SK-N-SH (cell line): ENCODE results near the gene PDZRN4. TPM values are rescaled to one million over a fixed set of nuclear protein-coding genes. Genes with fewer than 3 reads are reported as not detected.
"Not testable (repeated sequence)": the region's sequence is repeated elsewhere in the genome, so short reads cannot be mapped to it uniquely, and the experiment has no call there.

Experiments
- CTCF ChIA-PET: fragments of 300-600, 350-600 bp; formaldehyde crosslinking; extraction: SDS; loops from one replicate; lab custom pipeline; 2021; lab: Yijun Ruan, JAX
- POLR2A ChIA-PET: fragments of 350-600 bp; sonication (Branson Sonifier 250); formaldehyde crosslinking; extraction: SDS; loops from one replicate; lab custom pipeline; 2020; ENCODE audit warnings: antibody characterized with exemption, inconsistent platforms; lab: Yijun Ruan, JAX
- DNase-seq: peaks from one replicate; pipeline ENCODE4 v3.0.0; 2012
- H2AFZ ChIP-seq: fragments of 200-600 bp; sonication (generic); 2 replicates; pipeline ENCODE4 v1.8.1; 2016; ENCODE audit warnings: antibody characterized with exemption, mild to moderate bottlenecking, low read depth
- H3F3A ChIP-seq: fragments of 200-600 bp; sonication (generic); replicated peaks from 2 replicates; pipeline ENCODE3; 2016; ENCODE audit warnings: antibody characterized with exemption, mild to moderate bottlenecking; ENCODE audit not compliant: insufficient read depth
- H3K27ac ChIP-seq, 2 experiments: fragments of 200-500 bp in 1 of 2; fragments of 200-600 bp in 1 of 2; sonication (Bioruptor generic) in 1 of 2; sonication (generic), shearing (Covaris generic) in 1 of 2; 2 replicates each; pipeline versions ENCODE4 v1.5.1 to v1.6.1; 2014 to 2016; ENCODE audit warnings: low read depth in 2 of 2, inconsistent platforms in 1 of 2, low read length in 1 of 2, mild to moderate bottlenecking in 1 of 2, mixed read lengths in 1 of 2
- H3K27me3 ChIP-seq: fragments of 200-600 bp; sonication (generic), shearing (Covaris generic); 2 replicates; pipeline ENCODE4 v1.6.1; 2016; ENCODE audit warnings: mixed run types; ENCODE audit not compliant: insufficient read depth
- H3K36me3 ChIP-seq, 2 experiments: fragments of 200-500 bp in 1 of 2; fragments of 200-600 bp in 1 of 2; sonication (Bioruptor generic) in 1 of 2; sonication (generic) in 1 of 2; replicated peaks in 1 of 2; 2 replicates each; pipeline versions ENCODE3 to v1.5.1; 2014 to 2016; ENCODE audit warnings: low read length in 1 of 2, mild to moderate bottlenecking in 1 of 2; ENCODE audit not compliant: insufficient read depth in 2 of 2, control insufficient read depth in 1 of 2
- H3K4me1 ChIP-seq, 2 experiments: fragments of 200-500 bp in 1 of 2; fragments of 200-600 bp in 1 of 2; sonication (Bioruptor generic) in 1 of 2; sonication (generic), shearing (Covaris generic) in 1 of 2; 2 replicates each; pipeline versions ENCODE4 v1.5.1 to v1.6.1; 2014 to 2016; ENCODE audit warnings: low read depth in 1 of 2, low read length in 1 of 2, mixed run types in 1 of 2; ENCODE audit not compliant: insufficient read depth in 2 of 2, control insufficient read depth in 1 of 2
- H3K4me2 ChIP-seq: fragments of 200-600 bp; sonication (generic), shearing (Covaris generic); 2 replicates; pipeline ENCODE4 v1.6.1; 2017; ENCODE audit warnings: mixed run types
- H3K4me3 ChIP-seq, 2 experiments: fragments of 200-500 bp in 1 of 2; fragments of 200-600 bp in 1 of 2; sonication (Bioruptor generic) in 1 of 2; sonication (generic), shearing (Covaris generic) in 1 of 2; 2 replicates each; pipeline versions ENCODE4 v1.5.1 to v1.8.1; 2014 to 2016; ENCODE audit warnings: low read depth in 2 of 2, inconsistent platforms in 1 of 2, low read length in 1 of 2, mild to moderate bottlenecking in 1 of 2, mixed read lengths in 1 of 2, moderate library complexity in 1 of 2
- H3K79me2 ChIP-seq: fragments of 200-600 bp; sonication (generic); 2 replicates; pipeline ENCODE4 v1.8.1; 2017; ENCODE audit warnings: mild to moderate bottlenecking; ENCODE audit not compliant: insufficient read depth
- H3K9ac ChIP-seq: fragments of 200-600 bp; sonication (generic); 2 replicates; pipeline ENCODE4 v1.6.1; 2017; ENCODE audit warnings: mixed run types
- H3K9me2 ChIP-seq: fragments of 200-600 bp; sonication (generic); 2 replicates; pipeline ENCODE4 v1.6.1; 2017; ENCODE audit warnings: mixed run types
- H3K9me3 ChIP-seq: fragments of 200-600 bp; sonication (generic); 2 replicates; pipeline ENCODE4 v1.6.1; 2017; ENCODE audit warnings: mixed run types, mild to moderate bottlenecking, moderate library complexity
- H4K20me1 ChIP-seq: fragments of 200-600 bp; sonication (generic); 2 replicates; pipeline ENCODE4 v1.6.1; 2017; ENCODE audit warnings: mild to moderate bottlenecking, mixed run types; ENCODE audit not compliant: insufficient read depth
- EP300 ChIP-seq, 2 experiments: IDR thresholded peaks; 2 replicates each; pipeline versions ENCODE4 v1.4.0 to v1.6.1; 2012; ENCODE audit warnings: borderline replicate concordance in 1 of 2, low read depth in 1 of 2, low read length in 1 of 2
- EZH2phosphoT487 ChIP-seq: fragments of 200-600 bp; sonication (generic); IDR thresholded peaks from 2 replicates; pipeline ENCODE4 v1.6.1; 2017; ENCODE audit warnings: low read depth, mixed run types, mild to moderate bottlenecking, antibody characterized with exemption, moderate library complexity, borderline replicate concordance
- FOXJ3 ChIP-seq: sonication (generic); formaldehyde crosslinking; IDR thresholded peaks from 2 replicates; pipeline ENCODE4 v1.5.1; 2020; ENCODE audit warnings: mild to moderate bottlenecking, missing genetic modification reagents
- FOXM1 ChIP-seq: IDR thresholded peaks from 2 replicates; pipeline ENCODE4 v1.4.0; 2012; ENCODE audit warnings: low read depth, mild to moderate bottlenecking
- GABPA ChIP-seq: IDR thresholded peaks from 2 replicates; pipeline ENCODE4 v1.4.0; 2012; ENCODE audit warnings: low read depth, mild to moderate bottlenecking
- JUND ChIP-seq: IDR thresholded peaks from 2 replicates; pipeline ENCODE4 v1.4.0; 2012
- NFIC ChIP-seq: IDR thresholded peaks from 2 replicates; pipeline ENCODE4 v1.4.0; 2012; ENCODE audit warnings: borderline replicate concordance
- RXRA ChIP-seq: IDR thresholded peaks from 2 replicates; pipeline ENCODE4 v1.4.0; 2012; ENCODE audit warnings: low read depth, mild to moderate bottlenecking, borderline replicate concordance
- SIN3A ChIP-seq: IDR thresholded peaks from 2 replicates; pipeline ENCODE4 v1.6.1; 2012; ENCODE audit warnings: low read depth, mild to moderate bottlenecking, low read length, moderate library complexity, borderline replicate concordance
- TEAD4 ChIP-seq: IDR thresholded peaks from 2 replicates; pipeline ENCODE4 v1.4.0; 2012; ENCODE audit warnings: mild to moderate bottlenecking, borderline replicate concordance; ENCODE audit not compliant: insufficient read depth
- WGBS: methylation state at CpG from one replicate; pipeline ENCODE4 v1.1.6; 2017; ENCODE audit warnings: low lambda C conversion rate; 5-methylcytosine and 5-hydroxymethylcytosine counted together
- polyA plus RNA-seq, 3 experiments: library from polyadenylated mRNA; depleted of rRNA; stranded (reverse); fragments of >200 nt; gene quantifications; 2 replicates each; pipeline ENCODE4 v1.2.3, GENCODE V29; 2012
- TF ChIP-seq, protein P1 (sequence below): fragments of 150-350 bp; IDR thresholded peaks from 2 replicates; pipeline ENCODE4 v1.6.1; 2017; ENCODE audit warnings: antibody characterized with exemption, low read length, low read depth, borderline replicate concordance
- TF ChIP-seq, protein P2 (sequence below): IDR thresholded peaks from 2 replicates; pipeline ENCODE4; 2012
- TF ChIP-seq, protein P3 (sequence below): IDR thresholded peaks from 2 replicates; pipeline ENCODE4 v1.4.0; 2012; ENCODE audit warnings: low read depth, borderline replicate concordance

PDZRN4 gene
- polyA plus RNA-seq, 1 of the 3 experiments (the other 2 are of a cell fraction), result 0.02 TPM

DNA sequence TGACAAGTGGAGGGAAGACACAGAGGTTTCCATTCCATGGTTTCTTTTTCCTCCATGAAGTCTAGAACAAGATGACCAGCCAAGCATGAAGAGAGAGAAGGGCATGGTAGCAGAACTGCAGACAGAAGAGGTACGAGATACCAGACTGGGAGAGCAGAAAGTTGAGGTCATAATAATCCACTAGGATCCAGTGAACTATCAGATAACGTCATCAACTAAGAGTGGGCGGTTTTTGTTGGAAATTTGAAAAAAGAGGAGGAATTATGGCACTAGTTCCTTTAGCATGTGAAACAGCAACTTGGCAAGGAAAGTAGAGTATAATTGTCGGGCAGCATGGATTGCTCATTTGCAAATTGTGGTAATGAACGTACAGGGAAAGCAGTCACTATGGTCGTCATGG, 357.6 kb downstream of the PDZRN4 start (continued):
- TF ChIP-seq, protein P1, sequence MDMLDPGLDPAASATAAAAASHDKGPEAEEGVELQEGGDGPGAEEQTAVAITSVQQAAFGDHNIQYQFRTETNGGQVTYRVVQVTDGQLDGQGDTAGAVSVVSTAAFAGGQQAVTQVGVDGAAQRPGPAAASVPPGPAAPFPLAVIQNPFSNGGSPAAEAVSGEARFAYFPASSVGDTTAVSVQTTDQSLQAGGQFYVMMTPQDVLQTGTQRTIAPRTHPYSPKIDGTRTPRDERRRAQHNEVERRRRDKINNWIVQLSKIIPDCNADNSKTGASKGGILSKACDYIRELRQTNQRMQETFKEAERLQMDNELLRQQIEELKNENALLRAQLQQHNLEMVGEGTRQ, result no peak
- TF ChIP-seq JUND (no peak), GABPA (no peak), FOXJ3 (CRISPR knock-in tag) (no peak)
- TF ChIP-seq, protein P2, sequence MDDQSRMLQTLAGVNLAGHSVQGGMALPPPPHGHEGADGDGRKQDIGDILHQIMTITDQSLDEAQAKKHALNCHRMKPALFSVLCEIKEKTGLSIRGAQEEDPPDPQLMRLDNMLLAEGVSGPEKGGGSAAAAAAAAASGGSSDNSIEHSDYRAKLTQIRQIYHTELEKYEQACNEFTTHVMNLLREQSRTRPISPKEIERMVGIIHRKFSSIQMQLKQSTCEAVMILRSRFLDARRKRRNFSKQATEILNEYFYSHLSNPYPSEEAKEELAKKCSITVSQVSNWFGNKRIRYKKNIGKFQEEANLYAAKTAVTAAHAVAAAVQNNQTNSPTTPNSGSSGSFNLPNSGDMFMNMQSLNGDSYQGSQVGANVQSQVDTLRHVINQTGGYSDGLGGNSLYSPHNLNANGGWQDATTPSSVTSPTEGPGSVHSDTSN, result no peak

DNA sequence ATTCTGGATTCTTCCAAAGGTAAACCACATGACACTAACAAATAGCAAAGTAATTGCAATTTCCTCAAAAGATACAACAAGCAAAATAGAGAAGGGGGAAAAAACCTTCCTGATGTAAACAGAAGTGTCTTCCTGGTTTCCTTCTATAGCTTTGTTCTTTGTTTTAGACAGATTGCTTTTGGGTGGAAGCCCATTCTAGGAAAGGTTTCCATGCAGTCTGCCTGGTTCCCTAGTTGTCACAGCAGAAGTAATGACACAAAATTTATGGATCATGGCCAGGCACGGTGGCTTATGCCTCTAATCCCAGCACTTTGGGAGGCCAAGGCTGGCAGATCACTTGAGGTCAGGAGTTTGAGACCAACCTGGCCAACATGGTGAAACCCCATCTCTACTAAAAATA, 359.0 kb downstream of the PDZRN4 start:
- H3F3A ChIP-seq, H3K4me2 ChIP-seq, H3K4me1 ChIP-seq, H3K27me3 ChIP-seq, H2AFZ ChIP-seq, H3K9ac ChIP-seq, H4K20me1 ChIP-seq, H3K79me2 ChIP-seq, H3K27ac ChIP-seq, CTCF ChIA-PET, H3K36me3 ChIP-seq, H3K9me2 ChIP-seq, H3K9me3 ChIP-seq, DNase-seq, POLR2A ChIA-PET, H3K4me3 ChIP-seq: not testable (repeated sequence)
- 36% methylated on average over 1 of the region's 1 CpG for WGBS

DNA sequence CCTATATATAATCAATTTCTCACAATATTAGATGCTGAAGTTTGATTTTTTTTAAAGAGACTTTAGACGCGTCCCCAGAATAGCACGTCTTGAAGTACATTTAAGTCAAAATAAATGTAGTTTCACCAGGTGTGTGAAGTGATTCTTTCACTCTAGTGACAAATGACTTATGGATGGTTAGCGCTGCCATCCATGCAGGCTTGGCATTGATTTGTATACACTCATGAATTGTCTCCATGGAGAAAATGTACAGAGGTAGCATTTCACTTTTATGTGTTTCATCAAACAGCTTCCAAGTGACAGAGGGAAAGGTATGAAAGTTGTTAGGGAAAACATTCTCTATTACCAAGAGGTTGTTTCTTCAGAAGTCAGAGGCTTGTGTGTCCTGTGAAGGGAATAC, 360.8 kb downstream of the PDZRN4 start:
- Histone ChIP-seq H3K79me2 (no peaks in the 10 kb centered on the region), H3K27ac (no peak overlapping the region), H3F3A (no peaks in the 10 kb centered on the region), H3K9ac (no peak overlapping the region), H2AFZ (no peak overlapping the region), H3K4me3 (no peak overlapping the region), H4K20me1 (no peaks in the 10 kb centered on the region), H3K4me1 (no peaks in the 10 kb centered on the region; a peak in 2 of 4 replicates), H3K9me2 (no peaks in the 10 kb centered on the region), H3K36me3 (no peaks in the 10 kb centered on the region), H3K9me3 (no peaks in the 10 kb centered on the region), H3K27me3 (no peaks in the 10 kb centered on the region), H3K4me2 (no peak overlapping the region)
- no peak for DNase-seq
- 91% methylated on average over 4 of the region's 4 CpGs for WGBS
- no peak for TF ChIP-seq RXRA
- TF ChIP-seq JUND, result no peak
- no peak for TF ChIP-seq EZH2phosphoT487
- TF ChIP-seq, protein P3, sequence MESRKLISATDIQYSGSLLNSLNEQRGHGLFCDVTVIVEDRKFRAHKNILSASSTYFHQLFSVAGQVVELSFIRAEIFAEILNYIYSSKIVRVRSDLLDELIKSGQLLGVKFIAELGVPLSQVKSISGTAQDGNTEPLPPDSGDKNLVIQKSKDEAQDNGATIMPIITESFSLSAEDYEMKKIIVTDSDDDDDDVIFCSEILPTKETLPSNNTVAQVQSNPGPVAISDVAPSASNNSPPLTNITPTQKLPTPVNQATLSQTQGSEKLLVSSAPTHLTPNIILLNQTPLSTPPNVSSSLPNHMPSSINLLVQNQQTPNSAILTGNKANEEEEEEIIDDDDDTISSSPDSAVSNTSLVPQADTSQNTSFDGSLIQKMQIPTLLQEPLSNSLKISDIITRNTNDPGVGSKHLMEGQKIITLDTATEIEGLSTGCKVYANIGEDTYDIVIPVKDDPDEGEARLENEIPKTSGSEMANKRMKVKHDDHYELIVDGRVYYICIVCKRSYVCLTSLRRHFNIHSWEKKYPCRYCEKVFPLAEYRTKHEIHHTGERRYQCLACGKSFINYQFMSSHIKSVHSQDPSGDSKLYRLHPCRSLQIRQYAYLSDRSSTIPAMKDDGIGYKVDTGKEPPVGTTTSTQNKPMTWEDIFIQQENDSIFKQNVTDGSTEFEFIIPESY, result no peak
- no peak for TF ChIP-seq SIN3A
- no peak for TF ChIP-seq FOXM1
- TF ChIP-seq EP300 (IDR thresholded peaks at IDR 0.05; ENCODE audit: borderline replicate concordance in 1 of 2, low read depth in 1 of 2, low read length in 1 of 2), result no peak
- TF ChIP-seq TEAD4, result no peak
- TF ChIP-seq GABPA, result no peak
- TF ChIP-seq NFIC, result no peak
- no peak for TF ChIP-seq FOXJ3 (CRISPR knock-in tag)
- CTCF ChIA-PET, result no interaction called here
- POLR2A ChIA-PET, result no interaction called here
